Endothelial cell of umbilical vein (primary cell): ENCODE measurements around the gene AKAP11. TPM values are rescaled to one million over a fixed set of nuclear protein-coding genes. Genes with fewer than 3 reads are reported as not detected.

Experiments
- BruUV-seq: library from RNA; stranded (reverse); fragments of 400-500 nt; replicated peaks from 2 replicates; lab custom pipeline; 2021; lab: Mats Ljungman, UMichigan
- CTCF ChIA-PET: fragments of 300-600, 350-600 bp; sonication (Branson Sonifier 250); formaldehyde crosslinking; loops from one replicate; lab custom pipeline; 2021; ENCODE audit warnings: antibody characterized with exemption, inconsistent platforms; lab: Charles Lee
- POLR2A ChIA-PET: fragments of 300-600, 350-600 bp; sonication (Branson Sonifier 250); formaldehyde crosslinking; loops from one replicate; lab custom pipeline; 2021; ENCODE audit warnings: antibody characterized with exemption, inconsistent platforms; lab: Charles Lee
- DNase-seq: peaks from one replicate; pipeline ENCODE4 v3.0.0-alpha.2; 2011; ENCODE audit warnings: low read depth, low spot score
- FAIRE-seq: peaks from 2 replicates; lab custom pipeline; 2011; peaks lifted over from hg19 to GRCh38; lab: Jason Lieb, UNC
- H2AFZ ChIP-seq: 2 replicates; pipeline ENCODE4 v1.6.0; 2012; ENCODE audit warnings: low read depth, low read length, control low read depth, inconsistent platforms
- H3K27ac ChIP-seq: 2 replicates; pipeline ENCODE4 v1.5.1; 2011; ENCODE audit warnings: low read depth, mild to moderate bottlenecking, control low read depth, low read length, moderate library complexity; ENCODE audit not compliant: insufficient read depth
- H3K27me3 ChIP-seq, 2 experiments: 2 replicates each; pipeline versions ENCODE4 v1.6.0 to v1.6.1; 2011; ENCODE audit warnings: low read length in 2 of 2, mixed read lengths in 1 of 2; ENCODE audit not compliant: control insufficient read depth in 2 of 2, insufficient read depth in 2 of 2
- H3K36me3 ChIP-seq, 2 experiments: 2 replicates in 1 of 2; 3 replicates in 1 of 2; pipeline ENCODE4 v1.5.1; 2011; ENCODE audit warnings: low read length in 2 of 2, mild to moderate bottlenecking in 1 of 2, moderate library complexity in 1 of 2; ENCODE audit not compliant: control insufficient read depth in 2 of 2, insufficient read depth in 2 of 2; ENCODE audit errors: extremely low read depth in 1 of 2
- H3K4me1 ChIP-seq: 3 replicates; pipeline ENCODE4 v1.5.1; 2011; ENCODE audit warnings: mild to moderate bottlenecking, low read length; ENCODE audit not compliant: control insufficient read depth, insufficient read depth; ENCODE audit errors: extremely low read depth
- H3K4me2 ChIP-seq: 2 replicates; pipeline ENCODE4 v1.6.1; 2011; ENCODE audit warnings: low read length, control low read depth, mixed read lengths; ENCODE audit not compliant: insufficient read depth
- H3K4me3 ChIP-seq, 3 experiments: fragments of 200-600 bp in 1 of 3; sonication (generic), shearing (Covaris generic) in 1 of 3; replicated peaks in 1 of 3; 2 replicates each; pipeline ENCODE4 v1.5.1; 2011 to 2016; ENCODE audit warnings: control low read depth in 3 of 3, low read length in 3 of 3, mild to moderate bottlenecking in 2 of 3, inconsistent platforms in 1 of 3, low read depth in 1 of 3, moderate library complexity in 1 of 3; ENCODE audit not compliant: insufficient read depth in 1 of 3
- H3K79me2 ChIP-seq: 2 replicates; pipeline ENCODE4 v1.6.0; 2012; ENCODE audit warnings: low read length, inconsistent platforms; ENCODE audit not compliant: control insufficient read depth, insufficient read depth
- H3K9ac ChIP-seq: replicated peaks from 2 replicates; pipeline ENCODE3; 2011; ENCODE audit warnings: low read length, control low read depth; ENCODE audit not compliant: insufficient read depth; ENCODE audit errors: extremely low read depth
- H3K9me1 ChIP-seq: replicated peaks from 3 replicates; pipeline ENCODE4 v1.6.0; 2011; ENCODE audit warnings: mild to moderate bottlenecking, low read length; ENCODE audit not compliant: control insufficient read depth, insufficient read depth; ENCODE audit errors: extremely low read depth
- H3K9me3 ChIP-seq: replicated peaks from 2 replicates; pipeline ENCODE4 v1.5.1; 2012; ENCODE audit warnings: low read length, inconsistent platforms; ENCODE audit not compliant: control insufficient read depth, insufficient read depth
- H4K20me1 ChIP-seq: replicated peaks from 2 replicates; pipeline ENCODE3; 2011; ENCODE audit warnings: mild to moderate bottlenecking, low read length; ENCODE audit not compliant: control insufficient read depth, insufficient read depth; ENCODE audit errors: extremely low read depth
- CTCF ChIP-seq, 2 donors: IDR thresholded peaks; 1 replicate in 1 of 2; 2 replicates in 1 of 2; pipeline ENCODE4 v1.5.1; 2011; ENCODE audit warnings: low read length in 2 of 2, mild to moderate bottlenecking in 2 of 2, moderate library complexity in 2 of 2, control low read depth in 1 of 2, inconsistent platforms in 1 of 2, low read depth in 1 of 2; ENCODE audit not compliant: insufficient read depth in 1 of 2; ENCODE audit errors: extremely low read depth in 1 of 2
- EZH2 ChIP-seq: IDR thresholded peaks from 2 replicates; pipeline ENCODE4 v1.6.1; 2012; ENCODE audit warnings: borderline replicate concordance, low read depth, mild to moderate bottlenecking, moderate library complexity, low read length, inconsistent platforms; ENCODE audit not compliant: severe bottlenecking
- FOS ChIP-seq: IDR thresholded peaks from 2 replicates; pipeline ENCODE4 v1.6.1; 2011; ENCODE audit warnings: mild to moderate bottlenecking, low read length, moderate library complexity, borderline replicate concordance; ENCODE audit not compliant: insufficient read depth
- GATA2 ChIP-seq: IDR thresholded peaks from 2 replicates; pipeline ENCODE4 v1.7.0; 2011; ENCODE audit warnings: low read depth, mild to moderate bottlenecking, moderate library complexity, mixed read lengths, low read length; ENCODE audit not compliant: insufficient read length, insufficient read depth
- JUN ChIP-seq: IDR thresholded peaks from 2 replicates; pipeline ENCODE4 v1.6.1; 2011; ENCODE audit warnings: borderline replicate concordance, low read depth; ENCODE audit not compliant: insufficient read length, insufficient read depth
- MYC ChIP-seq: IDR thresholded peaks from one replicate; pipeline ENCODE4 v1.6.1; 2011; ENCODE audit warnings: mild to moderate bottlenecking, low read depth, low read length
- POLR2A ChIP-seq: IDR thresholded peaks from 2 replicates; pipeline ENCODE4 v1.6.1; 2012; ENCODE audit warnings: low read depth, mild to moderate bottlenecking, control low read depth, low read length
- POLR2AphosphoS5 ChIP-seq: IDR thresholded peaks from 2 replicates; pipeline ENCODE4 v1.6.1; 2012; ENCODE audit warnings: low read depth, mild to moderate bottlenecking, control low read depth, low read length, moderate library complexity; ENCODE audit not compliant: insufficient read depth
- dilution Hi-C: fragments of 300-500 bp; cut with MboI; formaldehyde crosslinking; loops from one replicate; pipeline ENCODE4 v1.15.0; 2019; ENCODE audit warnings: low sequenced_read_pairs; ENCODE audit not compliant: extremely low pct_ligation_motif_present
- intact Hi-C: fragments of 100-400 bp; cut with micrococcal nuclease; formaldehyde crosslinking; loops from one replicate; pipeline ENCODE4 v1.10.0; 2022
- polyA plus RNA-seq, 4 experiments: library from polyadenylated mRNA; depleted of rRNA in 3 of 4; stranded (reverse) in 3 of 4; unstranded in 1 of 4; fragments of >200 nt; gene quantifications; 2 replicates each; pipeline versions ENCODE4 v1.2.1 to v1.2.3, GENCODE V29; 2011 to 2012; ENCODE audit warnings: missing spikeins in 1 of 4
- total RNA-seq: library from RNA; stranded (reverse); gene quantifications from 2 replicates; pipeline ENCODE4 v1.2.3, GENCODE V29; 2021
- TF ChIP-seq, protein P1 (sequence below): IDR thresholded peaks from 2 replicates; pipeline ENCODE4 v1.6.1; 2011; ENCODE audit not compliant: insufficient read depth, insufficient read length

The AKAP11 gene
- total and polyA plus RNA-seq, 2 donors (not counting 3 experiments of a cell fraction or from before 2014, with no cell fraction given), result 4.9 to 20.2 TPM

DNA sequence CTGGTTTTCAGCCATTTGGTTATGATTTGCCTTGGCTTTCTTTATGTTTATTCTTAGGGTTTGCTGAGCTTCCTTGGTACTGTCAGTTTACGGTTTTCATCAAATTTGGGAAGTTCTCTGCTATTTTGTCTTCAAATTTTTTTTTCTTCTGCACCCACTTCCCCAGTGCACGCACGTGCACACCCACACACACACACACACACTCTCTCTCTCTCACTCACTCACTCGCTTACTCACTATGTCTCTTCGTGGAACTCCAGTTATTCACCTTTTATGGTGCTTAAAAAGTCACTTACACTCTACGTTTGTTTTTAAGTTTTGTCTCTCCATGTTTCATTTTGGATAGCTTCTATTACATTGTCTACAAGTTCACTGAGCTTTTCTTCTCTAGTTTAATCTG lies 7.1 kb downstream of the AKAP11 start:
- no peaks in the 10 kb centered on the region for H3K9me1 ChIP-seq
- no peak overlapping the region for H3K4me2 ChIP-seq
- H2AFZ ChIP-seq, result no peak overlapping the region
- H3K9me3 ChIP-seq, result no peaks in the 10 kb centered on the region
- peaks cover 6% of the 10 kb centered on the region for H3K4me1 ChIP-seq
- H4K20me1 ChIP-seq, result no peaks in the 10 kb centered on the region
- BruUV-seq, result no TSS peak
- peaks cover 62% of the 10 kb centered on the region for H3K79me2 ChIP-seq
- H3K36me3 ChIP-seq, result no peaks in the 10 kb centered on the region
- ChIA-PET POLR2A (no interaction called here), CTCF (no interaction called here)
- DNase-seq, result no peak
- H3K9ac ChIP-seq, result no peak overlapping the region
- no peak for TF ChIP-seq JUN
- TF ChIP-seq GATA2, result no peak
- TF ChIP-seq FOS, result no peak
- no peak for TF ChIP-seq EZH2
- no peak for TF ChIP-seq CTCF (IDR thresholded peaks at IDR 0.05; ENCODE audit: extremely low read depth in 1 of 2, insufficient read depth in 1 of 2, low read depth in 1 of 2, low read length in 2 of 2)
- TF ChIP-seq, protein P1, sequence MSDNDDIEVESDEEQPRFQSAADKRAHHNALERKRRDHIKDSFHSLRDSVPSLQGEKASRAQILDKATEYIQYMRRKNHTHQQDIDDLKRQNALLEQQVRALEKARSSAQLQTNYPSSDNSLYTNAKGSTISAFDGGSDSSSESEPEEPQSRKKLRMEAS, result no peak
- TF ChIP-seq POLR2AphosphoS5, result no peak
- no peak for TF ChIP-seq MYC
- no peak for TF ChIP-seq POLR2A
- dilution Hi-C loops (no loop called here), intact Hi-C loops (no loop called here)
- FAIRE-seq, result no peak
- no peaks in the 10 kb centered on the region for H3K27me3 ChIP-seq
- H3K4me3 ChIP-seq, result no peak overlapping the region
- H3K27ac ChIP-seq, result no peak overlapping the region
